HepG2 (cell line): ENCODE data around the gene RNF149. TPM values are rescaled to one million over a fixed set of nuclear protein-coding genes. Genes with fewer than 3 reads are reported as not detected.

Source experiments
- ATAC-seq: fragments of 200-7000 bp; cut with Tn5 transposase; 3 replicates; pipeline ENCODE4 v1.9.1; 2020; ENCODE audit warnings: mild to moderate bottlenecking, moderate library complexity
- BruUV-seq: library from RNA; stranded (reverse); fragments of 400-500 nt; replicated peaks from 2 replicates; lab custom pipeline; 2021; lab: Mats Ljungman, UMichigan
- CTCF ChIA-PET: fragments of 300-600 bp; formaldehyde crosslinking; extraction: SDS; loops from one replicate; lab custom pipeline; 2021; ENCODE audit warnings: low total read pairs, inconsistent platforms, low intra/inter-chr PET ratio; lab: Yijun Ruan, JAX
- POLR2A ChIA-PET: fragments of 350-600 bp; sonication (Branson Sonifier 250); formaldehyde crosslinking; loops from one replicate; lab custom pipeline; 2020; ENCODE audit warnings: antibody characterized with exemption, inconsistent platforms; lab: Yijun Ruan, JAX
- DNase-seq: peaks from one replicate; pipeline ENCODE4 v3.0.0-alpha.2; 2015; ENCODE audit warnings: low spot score
- FAIRE-seq: peaks from 3 replicates; lab custom pipeline; 2011; peaks lifted over from hg19 to GRCh38; lab: Jason Lieb, UNC
- H2AFZ ChIP-seq: one replicate; pipeline ENCODE4 v1.6.1; 2011; ENCODE audit warnings: low read length, inconsistent platforms
- H3K27ac ChIP-seq: fragments of 300-600 bp; 3 replicates; pipeline ENCODE4 v1.8.0; 2011; ENCODE audit warnings: mixed run types, mild to moderate bottlenecking, mixed read lengths, low read length, inconsistent platforms; ENCODE audit not compliant: insufficient read depth; ENCODE audit errors: extremely low read length
- H3K27me3 ChIP-seq, 2 experiments: fragments of 200-600 bp in 1 of 2; 2 replicates in 1 of 2; 3 replicates in 1 of 2; pipeline versions ENCODE4 v1.6.0 to v1.8.0; 2011; ENCODE audit warnings: low read length in 2 of 2, mild to moderate bottlenecking in 2 of 2, moderate library complexity in 2 of 2, inconsistent platforms in 1 of 2; ENCODE audit not compliant: insufficient read depth in 2 of 2, control insufficient read depth in 1 of 2
- H3K36me3 ChIP-seq, 2 experiments: fragments of 200-600 bp in 1 of 2; replicated peaks in 1 of 2; 2 replicates in 1 of 2; 3 replicates in 1 of 2; pipeline versions ENCODE4 v1.5.1 to v1.8.0; 2011; ENCODE audit warnings: low read length in 2 of 2, inconsistent platforms in 1 of 2; ENCODE audit not compliant: insufficient read depth in 2 of 2, control insufficient read depth in 1 of 2
- H3K4me1 ChIP-seq: 2 replicates; pipeline ENCODE4 v1.5.1; 2012; ENCODE audit warnings: low read length, inconsistent platforms; ENCODE audit not compliant: insufficient read depth
- H3K4me2 ChIP-seq: 2 replicates; pipeline ENCODE4 v1.6.0; 2011; ENCODE audit warnings: low read depth, low read length, inconsistent platforms
- H3K4me3 ChIP-seq, 3 experiments: fragments of 200-600 bp in 1 of 3; sonication (generic), shearing (Covaris generic) in 1 of 3; replicated peaks in 1 of 3; 2 replicates each; pipeline ENCODE4 v1.5.1; 2011 to 2016; ENCODE audit warnings: low read length in 3 of 3, inconsistent platforms in 2 of 3, low read depth in 2 of 3, mild to moderate bottlenecking in 2 of 3, control low read depth in 1 of 3, mixed read lengths in 1 of 3; ENCODE audit not compliant: insufficient read depth in 1 of 3
- H3K79me2 ChIP-seq: one replicate; pipeline ENCODE4 v1.6.1; 2011; ENCODE audit warnings: low read length, inconsistent platforms; ENCODE audit not compliant: insufficient read depth
- H3K9ac ChIP-seq: 2 replicates; pipeline ENCODE4 v1.6.0; 2011; ENCODE audit warnings: mild to moderate bottlenecking, low read depth, low read length, inconsistent platforms; ENCODE audit not compliant: insufficient read depth
- H3K9me3 ChIP-seq: 2 replicates; pipeline ENCODE4 v1.5.1; 2012; ENCODE audit warnings: mild to moderate bottlenecking, low read length
- H4K20me1 ChIP-seq: 2 replicates; pipeline ENCODE4 v1.6.0; 2011; ENCODE audit warnings: inconsistent platforms, mild to moderate bottlenecking, low read length, moderate library complexity; ENCODE audit not compliant: insufficient read depth
- ATF7-NPFF ChIP-seq: sonication (generic); formaldehyde crosslinking; IDR thresholded peaks from 2 replicates; pipeline ENCODE4 v1.8.1; 2023; ENCODE audit warnings: mild to moderate bottlenecking, low read depth, missing genetic modification reagents, moderate library complexity
- CEBPB ChIP-seq: IDR thresholded peaks from 2 replicates; pipeline ENCODE4 v1.6.1; 2011; ENCODE audit warnings: low read depth, low read length, improper control_type of control experiment, borderline replicate concordance
- ZNF121 ChIP-seq: sonication (generic); formaldehyde crosslinking; IDR thresholded peaks from 2 replicates; pipeline ENCODE4 v1.5.0; 2020; ENCODE audit warnings: mild to moderate bottlenecking, missing genetic modification reagents
- WGBS: methylation state at CpG from one replicate; pipeline ENCODE4 v1.1.6; 2017; ENCODE audit warnings: low lambda C conversion rate; 5-methylcytosine and 5-hydroxymethylcytosine counted together
- in situ Hi-C: cut with HindIII; loops from 2 replicates; pipeline ENCODE4 v1.10.0; 2017; ENCODE audit warnings: low pct_unique_long_range_greater_than_20kb; ENCODE audit not compliant: extremely low pct_ligation_motif_present
- intact Hi-C: fragments of 100-400 bp; cut with micrococcal nuclease; formaldehyde crosslinking; loops from one replicate; pipeline ENCODE4 v1.10.0; 2022; ENCODE audit not compliant: unreplicated experiment
- polyA plus RNA-seq, 8 experiments: library from polyadenylated mRNA; depleted of rRNA in 3 of 8; stranded (reverse) in 7 of 8; unstranded in 1 of 8; fragments of >200 nt; fragmentation: Illumina TruSeq in 4 of 8; extraction: Trizol in 4 of 8; gene quantifications; 2 replicates each; pipeline versions ENCODE4 v1.2.1 to v1.2.3, GENCODE V29; 2011 to 2016; ENCODE audit warnings: low read depth in 4 of 8, missing spikeins in 1 of 8, mixed read lengths in 1 of 8; ENCODE audit not compliant: insufficient read depth in 1 of 8
- total RNA-seq, 5 experiments: library from RNA; depleted of rRNA; stranded (reverse); fragments of >200 nt; fragmentation: Illumina TruSeq; extraction: Trizol; gene quantifications; 2 replicates each; pipeline ENCODE4 v1.2.3, GENCODE V29; 2016; ENCODE audit warnings: low read depth in 1 of 5
- TF ChIP-seq, protein P1 (sequence below): sonication (generic); formaldehyde crosslinking; conservative IDR thresholded peaks from 2 replicates; pipeline ENCODE4 v1.4.0; 2020; ENCODE audit warnings: missing genetic modification reagents

Gene RNF149
- total and polyA plus RNA-seq, 2 of the 13 experiments (the other 11 are each of a cell fraction or from before 2014, with no cell fraction given) = 87.6 to 109 TPM

- no TSS peak for BruUV-seq
- 97% methylated on average over 4 of the region's 4 CpGs for WGBS
- no peak overlapping the region for H2AFZ ChIP-seq
- DNase-seq (no peak), ATAC-seq (no peak), FAIRE-seq (no peak)
- H3K36me3 ChIP-seq = peaks cover 31 to 91% of the 10 kb centered on the region in 2 experiments
- H3K4me3 ChIP-seq = no peak overlapping the region
- no peaks in the 10 kb centered on the region; the same call in 1 of the 2 replicates for H3K4me1 ChIP-seq
- H3K4me2 ChIP-seq = no peak overlapping the region
- no peak overlapping the region for H3K27ac ChIP-seq
- TF ChIP-seq, protein P1, sequence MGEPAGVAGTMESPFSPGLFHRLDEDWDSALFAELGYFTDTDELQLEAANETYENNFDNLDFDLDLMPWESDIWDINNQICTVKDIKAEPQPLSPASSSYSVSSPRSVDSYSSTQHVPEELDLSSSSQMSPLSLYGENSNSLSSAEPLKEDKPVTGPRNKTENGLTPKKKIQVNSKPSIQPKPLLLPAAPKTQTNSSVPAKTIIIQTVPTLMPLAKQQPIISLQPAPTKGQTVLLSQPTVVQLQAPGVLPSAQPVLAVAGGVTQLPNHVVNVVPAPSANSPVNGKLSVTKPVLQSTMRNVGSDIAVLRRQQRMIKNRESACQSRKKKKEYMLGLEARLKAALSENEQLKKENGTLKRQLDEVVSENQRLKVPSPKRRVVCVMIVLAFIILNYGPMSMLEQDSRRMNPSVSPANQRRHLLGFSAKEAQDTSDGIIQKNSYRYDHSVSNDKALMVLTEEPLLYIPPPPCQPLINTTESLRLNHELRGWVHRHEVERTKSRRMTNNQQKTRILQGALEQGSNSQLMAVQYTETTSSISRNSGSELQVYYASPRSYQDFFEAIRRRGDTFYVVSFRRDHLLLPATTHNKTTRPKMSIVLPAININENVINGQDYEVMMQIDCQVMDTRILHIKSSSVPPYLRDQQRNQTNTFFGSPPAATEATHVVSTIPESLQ (CRISPR knock-in tag) = no peak
- peak; percentile 86 for TF ChIP-seq ZNF121
- peaks cover 6% of the 10 kb centered on the region for H3K79me2 ChIP-seq
- H3K27me3 ChIP-seq = no peaks in the 10 kb centered on the region
- in situ Hi-C loops = no loop called here
- no peaks in the 10 kb centered on the region for H3K9me3 ChIP-seq
- ChIA-PET CTCF (no interaction called here), POLR2A (no interaction called here)
- intact Hi-C loops = no loop called here
- no peaks in the 10 kb centered on the region for H4K20me1 ChIP-seq
- H3K9ac ChIP-seq = no peak overlapping the region
Observed at GRCh38 chr2:101281482-101281881, 27.0 kb downstream of the RNF149 start.

DNA sequence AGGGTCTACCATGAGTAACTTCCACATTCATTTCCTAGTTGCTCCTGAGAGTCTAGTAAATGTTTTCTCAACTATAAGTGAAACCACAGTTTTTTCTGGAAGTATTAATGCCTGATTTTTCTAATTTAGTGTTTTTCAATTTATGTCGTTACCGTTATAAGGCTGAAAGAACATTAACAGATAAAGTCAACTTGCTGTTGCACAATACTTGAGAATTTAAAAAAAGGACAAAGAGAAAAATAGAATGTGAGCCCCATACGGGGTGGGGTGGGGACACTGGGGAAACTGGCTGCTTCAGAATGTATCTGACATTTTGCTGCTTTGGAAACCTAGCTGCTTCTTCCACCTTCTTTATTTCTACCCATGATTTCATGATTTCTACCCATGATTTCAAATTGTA is 29.6 kb downstream of the RNF149 start:
- H3K9ac ChIP-seq = no peak overlapping the region
- H3K36me3 ChIP-seq = peaks cover 28 to 85% of the 10 kb centered on the region in 2 experiments
- no TSS peak for BruUV-seq
- H3K27me3 ChIP-seq = no peaks in the 10 kb centered on the region
- H4K20me1 ChIP-seq = no peaks in the 10 kb centered on the region
- in situ Hi-C loops = no loop called here
- WGBS = 93% methylated on average over 3 of the region's 3 CpGs
- no peak overlapping the region for H2AFZ ChIP-seq
- DNase-seq = no peak
- no peaks in the 10 kb centered on the region for H3K9me3 ChIP-seq
- H3K4me1 ChIP-seq = no peaks in the 10 kb centered on the region
- no peak overlapping the region for H3K4me3 ChIP-seq
- intact Hi-C loops = no loop called here
- CTCF ChIA-PET = no interaction called here
- TF ChIP-seq ATF7-NPFF (CRISPR knock-in tag) (no peak), CEBPB (peak; percentile 77; the same call in 1 of the 2 replicates)
- no peak for ATAC-seq
- H3K79me2 ChIP-seq = peaks cover 6% of the 10 kb centered on the region
- POLR2A ChIA-PET = no interaction called here
- no peak overlapping the region for H3K4me2 ChIP-seq
- no peak for FAIRE-seq
- no peak overlapping the region for H3K27ac ChIP-seq
